Smooth muscle cell (in vitro differentiated cells): ENCODE measurements around the gene TBX3. TPM values are rescaled to one million over a fixed set of nuclear protein-coding genes. Genes with fewer than 3 reads are reported as not detected.
A peak's percentile ranks its signal among the peaks of the same experiment; 100 is the strongest.

Experiments used
- DNase-seq: peaks from one replicate; lab custom pipeline; 2025; ENCODE audit not compliant: unreplicated experiment; lab: John Stamatoyannopoulos, UW
- H2AFZ ChIP-seq: fragments of 200-600 bp; sonication (generic); 2 replicates; pipeline ENCODE4 v1.6.0; 2016; ENCODE audit warnings: antibody characterized with exemption, low read depth, mild to moderate bottlenecking
- H3F3A ChIP-seq: fragments of 200-600 bp; sonication (generic); 2 replicates; pipeline ENCODE4 v1.6.0; 2017; ENCODE audit warnings: antibody characterized with exemption, low read depth
- H3K27ac ChIP-seq: fragments of 200-600 bp; sonication (generic); 2 replicates; pipeline ENCODE4 v1.5.1; 2016; ENCODE audit warnings: low read depth, mild to moderate bottlenecking
- H3K27me3 ChIP-seq: fragments of 200-600 bp; sonication (generic); 2 replicates; pipeline ENCODE4 v1.6.1; 2016; ENCODE audit warnings: low read depth, mild to moderate bottlenecking
- H3K36me3 ChIP-seq: fragments of 200-600 bp; sonication (generic); 2 replicates; pipeline ENCODE4 v1.5.1; 2016; ENCODE audit warnings: low read depth
- H3K4me1 ChIP-seq: fragments of 200-600 bp; sonication (generic); 2 replicates; pipeline ENCODE4 v1.5.1; 2016; ENCODE audit warnings: low read depth
- H3K4me2 ChIP-seq: fragments of 200-600 bp; sonication (generic); 2 replicates; pipeline ENCODE4 v1.6.0; 2016; ENCODE audit warnings: mild to moderate bottlenecking
- H3K4me3 ChIP-seq: fragments of 200-600 bp; sonication (generic); 2 replicates; pipeline ENCODE4 v1.5.1; 2016; ENCODE audit warnings: mild to moderate bottlenecking
- H3K79me2 ChIP-seq: fragments of 200-600 bp; sonication (generic); 2 replicates; pipeline ENCODE4 v1.6.0; 2016; ENCODE audit warnings: low read depth, mild to moderate bottlenecking
- H3K9ac ChIP-seq: fragments of 200-600 bp; sonication (generic); 2 replicates; pipeline ENCODE4 v1.6.0; 2016; ENCODE audit warnings: low read depth
- H3K9me3 ChIP-seq: fragments of 200-600 bp; sonication (generic); replicated peaks from 2 replicates; pipeline ENCODE4 v1.5.1; 2016; ENCODE audit warnings: low read depth
- H4K20me1 ChIP-seq: fragments of 200-600 bp; sonication (generic); 2 replicates; pipeline ENCODE4 v1.6.0; 2016; ENCODE audit warnings: low read depth
- WGBS: methylation state at CpG from one replicate; pipeline ENCODE4 v1.1.7; 2016; ENCODE audit warnings: low lambda C conversion rate; 5-methylcytosine and 5-hydroxymethylcytosine counted together
- polyA plus RNA-seq: library from polyadenylated mRNA; unstranded; fragments of >200 nt; fragmentation: Nextera tagmentation; extraction: Ambion mirVana; gene quantifications from 2 replicates; pipeline ENCODE4 v1.2.1, GENCODE V29; 2016
- total RNA-seq: library from RNA; depleted of rRNA; stranded (reverse); fragments of >200 nt; gene quantifications from 2 replicates; pipeline ENCODE4 v1.2.3, GENCODE V29; 2014
- TF ChIP-seq, protein P1 (sequence below): fragments of 200-600 bp; sonication (generic); IDR thresholded peaks from 2 replicates; pipeline ENCODE4 v1.5.1; 2017; ENCODE audit warnings: borderline replicate concordance, mild to moderate bottlenecking, antibody characterized with exemption; ENCODE audit not compliant: insufficient read depth, poor library complexity, severe bottlenecking

TBX3 gene
- total and polyA plus RNA-seq, 2 experiments from 2014 or later, result 100 TPM

DNA sequence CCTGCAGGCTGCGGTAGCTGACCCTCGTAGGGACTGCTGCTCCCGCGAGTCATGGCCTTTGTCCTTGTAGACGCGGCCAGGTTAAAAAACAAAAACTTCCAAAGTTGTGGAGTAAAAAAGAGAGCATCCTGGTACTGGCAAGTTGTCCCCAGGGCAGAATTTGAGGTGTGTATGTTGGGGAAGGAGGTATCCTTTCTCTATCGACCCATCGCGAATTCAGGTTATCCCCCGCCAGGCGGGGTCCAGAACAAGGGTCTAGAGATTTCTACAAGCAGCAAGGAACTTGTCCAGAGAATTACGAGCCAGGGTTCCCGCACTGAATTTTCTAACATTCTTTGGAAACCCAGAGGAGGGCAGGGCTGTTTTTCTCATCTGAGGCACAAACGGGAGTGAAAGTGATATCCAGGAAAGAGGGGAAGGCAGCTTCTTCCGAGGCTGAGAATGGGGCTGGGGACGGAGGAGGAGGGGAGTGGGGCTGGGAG, 16.3 kb downstream of the TBX3 start:
- WGBS, result 5% methylated on average over 16 of the region's 16 CpGs
- Histone ChIP-seq H3K9ac (peak overlapping the region; percentile 70), H3K36me3 (no peaks in the 10 kb centered on the region), H4K20me1 (peaks cover 13% of the 10 kb centered on the region), H3K27me3 (no peaks in the 10 kb centered on the region), H3K79me2 (peaks cover 64% of the 10 kb centered on the region), H3K4me3 (peak overlapping the region; percentile 62), H3K4me1 (peaks cover 64% of the 10 kb centered on the region), H3K4me2 (peak overlapping the region; percentile 89), H2AFZ (peak overlapping the region; percentile 49), H3K9me3 (no peaks in the 10 kb centered on the region), H3F3A (peaks cover 40% of the 10 kb centered on the region), H3K27ac (peak overlapping the region; percentile 99)
- TF ChIP-seq, protein P1, sequence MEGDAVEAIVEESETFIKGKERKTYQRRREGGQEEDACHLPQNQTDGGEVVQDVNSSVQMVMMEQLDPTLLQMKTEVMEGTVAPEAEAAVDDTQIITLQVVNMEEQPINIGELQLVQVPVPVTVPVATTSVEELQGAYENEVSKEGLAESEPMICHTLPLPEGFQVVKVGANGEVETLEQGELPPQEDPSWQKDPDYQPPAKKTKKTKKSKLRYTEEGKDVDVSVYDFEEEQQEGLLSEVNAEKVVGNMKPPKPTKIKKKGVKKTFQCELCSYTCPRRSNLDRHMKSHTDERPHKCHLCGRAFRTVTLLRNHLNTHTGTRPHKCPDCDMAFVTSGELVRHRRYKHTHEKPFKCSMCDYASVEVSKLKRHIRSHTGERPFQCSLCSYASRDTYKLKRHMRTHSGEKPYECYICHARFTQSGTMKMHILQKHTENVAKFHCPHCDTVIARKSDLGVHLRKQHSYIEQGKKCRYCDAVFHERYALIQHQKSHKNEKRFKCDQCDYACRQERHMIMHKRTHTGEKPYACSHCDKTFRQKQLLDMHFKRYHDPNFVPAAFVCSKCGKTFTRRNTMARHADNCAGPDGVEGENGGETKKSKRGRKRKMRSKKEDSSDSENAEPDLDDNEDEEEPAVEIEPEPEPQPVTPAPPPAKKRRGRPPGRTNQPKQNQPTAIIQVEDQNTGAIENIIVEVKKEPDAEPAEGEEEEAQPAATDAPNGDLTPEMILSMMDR, result no peak
- no peak for DNase-seq

DNA sequence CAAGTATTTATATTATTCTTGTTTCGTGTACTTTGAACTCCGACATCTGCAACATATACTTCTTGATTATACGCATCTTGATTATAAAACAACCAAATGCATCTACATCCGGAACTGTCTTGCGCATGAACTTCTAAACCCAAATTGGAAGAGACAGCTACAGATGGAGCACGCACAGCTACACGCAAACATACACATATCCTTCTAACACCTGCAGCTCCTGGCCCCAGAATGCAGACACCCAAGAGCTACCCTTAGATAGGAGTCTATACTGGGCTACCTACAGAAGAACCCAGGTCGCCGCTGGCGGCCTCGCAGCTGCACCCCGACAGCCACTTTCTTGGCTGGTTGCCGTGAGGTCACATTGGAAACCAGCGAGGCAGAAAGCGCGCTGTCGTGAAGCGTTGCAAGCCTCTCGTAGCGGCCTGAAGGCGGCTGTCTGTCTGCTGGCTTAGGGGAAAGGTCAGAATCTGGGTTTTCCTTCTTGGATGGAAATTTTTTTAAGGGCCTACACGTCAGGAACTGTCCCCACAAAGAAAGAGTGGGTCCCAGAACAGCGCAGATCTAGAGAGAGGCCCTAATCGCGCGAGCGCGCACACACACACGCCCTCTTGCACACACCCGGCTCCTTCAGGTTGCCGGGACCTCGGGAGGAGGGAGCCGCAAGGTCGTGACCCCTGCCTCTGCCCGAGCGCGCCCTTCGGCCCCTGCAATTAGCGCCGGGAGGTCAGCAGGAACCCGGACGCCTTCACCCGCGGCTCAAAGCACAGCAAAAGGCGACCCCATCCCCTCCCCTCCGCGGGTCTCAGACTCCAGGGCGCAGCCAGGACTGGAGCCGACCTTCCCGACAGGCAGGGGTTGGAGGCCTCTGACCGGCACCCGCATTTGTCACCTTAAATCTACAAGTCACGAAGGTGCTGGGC, 17.0 kb downstream of the TBX3 start:
- Histone ChIP-seq H3K4me2 (peak overlapping the region; percentile 89), H3K36me3 (no peaks in the 10 kb centered on the region), H3K4me1 (peaks cover 59% of the 10 kb centered on the region), H3K9me3 (no peaks in the 10 kb centered on the region), H3K4me3 (peak overlapping the region; percentile 62), H3K27me3 (no peaks in the 10 kb centered on the region), H3K27ac (peak overlapping the region; percentile 99), H3K79me2 (peaks cover 57% of the 10 kb centered on the region), H3F3A (peaks cover 33% of the 10 kb centered on the region), H3K9ac (peak overlapping the region; percentile 70), H4K20me1 (peaks cover 6% of the 10 kb centered on the region), H2AFZ (peak overlapping the region; percentile 49)
- 8% methylated on average over 53 of the region's 53 CpGs for WGBS
- TF ChIP-seq, protein P1, result no peak
- no peak for DNase-seq

DNA sequence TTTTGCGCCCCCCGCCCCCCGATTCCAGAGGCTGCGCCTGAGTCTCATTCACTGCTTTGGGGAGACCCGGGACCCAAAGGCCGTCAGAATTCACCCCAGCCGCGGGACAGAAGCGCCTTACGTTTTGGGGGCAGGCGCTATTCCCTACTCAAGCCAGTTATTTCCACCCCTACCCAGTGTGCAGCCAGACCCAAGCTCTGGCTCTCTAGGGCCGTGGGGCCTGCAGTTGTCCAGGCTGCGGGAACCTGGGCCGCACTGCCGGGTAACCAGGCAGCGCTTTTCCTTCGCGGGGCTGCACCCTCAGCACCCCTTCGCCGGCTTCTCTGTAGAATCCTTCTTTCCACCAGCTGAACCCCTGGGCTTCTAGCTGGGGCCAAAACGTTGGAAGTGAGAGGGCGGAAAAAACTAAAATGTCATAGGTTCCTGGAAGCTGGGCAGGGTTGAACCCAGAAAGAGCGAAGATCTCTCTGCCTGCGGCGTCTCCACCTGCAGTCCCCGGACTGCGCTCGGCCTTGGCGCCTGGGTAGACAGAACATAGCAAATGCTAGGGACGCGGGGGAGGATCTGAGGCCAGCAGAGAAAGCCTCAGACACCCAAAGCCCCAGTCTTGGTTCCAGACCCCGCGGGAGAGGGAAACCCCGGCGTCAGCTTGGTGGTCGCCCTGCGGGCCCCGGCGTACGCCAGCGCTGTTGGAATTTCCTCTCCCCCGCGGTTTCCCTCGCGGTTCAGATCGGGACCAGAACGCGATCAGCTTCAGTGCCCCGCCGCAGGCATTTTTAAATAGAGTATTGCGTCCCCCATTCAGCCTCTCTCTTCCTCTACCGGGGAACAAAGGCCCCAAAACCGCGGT, 18.3 kb downstream of the TBX3 start:
- Histone ChIP-seq H3K9me3 (no peaks in the 10 kb centered on the region), H3K79me2 (peaks cover 43% of the 10 kb centered on the region), H3K4me2 (peak overlapping the region; percentile 89), H2AFZ (peak overlapping the region; percentile 76), H3K36me3 (no peaks in the 10 kb centered on the region), H3K27me3 (no peaks in the 10 kb centered on the region), H3K4me1 (peaks cover 46% of the 10 kb centered on the region), H3K9ac (peak overlapping the region; percentile 70), H3F3A (peaks cover 25% of the 10 kb centered on the region), H3K27ac (peak overlapping the region; percentile 99), H4K20me1 (no peaks in the 10 kb centered on the region), H3K4me3 (peak overlapping the region; percentile 62)
- TF ChIP-seq, protein P1, result no peak
- WGBS, result 2% methylated on average over 51 of the region's 54 CpGs
- DNase-seq, result no peak
